ENCODE data around the gene NAV1.

Gene NAV1

DNA sequence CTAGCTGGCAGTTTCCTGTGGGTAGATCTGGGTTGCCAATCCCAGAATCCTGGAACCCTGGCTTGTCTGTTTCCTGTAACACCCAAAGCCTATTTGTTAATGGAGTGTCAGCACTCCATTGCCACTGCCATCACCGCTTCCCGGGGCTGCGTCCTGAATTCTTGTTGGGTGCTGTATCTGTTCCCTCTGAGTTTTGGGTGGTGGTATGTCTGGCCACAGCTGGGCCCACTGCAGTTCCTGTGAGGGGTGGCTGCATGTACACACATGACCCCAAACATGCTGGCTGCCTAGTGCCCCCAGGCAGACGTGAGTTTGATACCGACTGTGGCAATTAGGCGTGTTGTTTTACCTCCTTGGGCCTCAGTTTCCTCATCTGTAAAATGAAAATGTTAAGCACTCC lies 29.3 kb downstream of the NAV1 start:
- TF ChIP-seq CTBP1 (IDR thresholded peaks at IDR 0.05; ENCODE audit: borderline replicate concordance) (no peak), FOXA1 (IDR thresholded peaks at IDR 0.05) (no peak), NFRKB (IDR thresholded peaks at IDR 0.05) (no peak), FOXM1 (IDR thresholded peaks at IDR 0.05; ENCODE audit: borderline replicate concordance) (no peak), ELF4 (IDR thresholded peaks at IDR 0.05) (no peak), SP1 (IDR thresholded peaks at IDR 0.05) (no peak)
- ChIA-PET POLR2A (no interaction called here), CTCF (no interaction called here)
- DNase-seq (ENCODE audit: extremely low spot score) = no peak

DNA sequence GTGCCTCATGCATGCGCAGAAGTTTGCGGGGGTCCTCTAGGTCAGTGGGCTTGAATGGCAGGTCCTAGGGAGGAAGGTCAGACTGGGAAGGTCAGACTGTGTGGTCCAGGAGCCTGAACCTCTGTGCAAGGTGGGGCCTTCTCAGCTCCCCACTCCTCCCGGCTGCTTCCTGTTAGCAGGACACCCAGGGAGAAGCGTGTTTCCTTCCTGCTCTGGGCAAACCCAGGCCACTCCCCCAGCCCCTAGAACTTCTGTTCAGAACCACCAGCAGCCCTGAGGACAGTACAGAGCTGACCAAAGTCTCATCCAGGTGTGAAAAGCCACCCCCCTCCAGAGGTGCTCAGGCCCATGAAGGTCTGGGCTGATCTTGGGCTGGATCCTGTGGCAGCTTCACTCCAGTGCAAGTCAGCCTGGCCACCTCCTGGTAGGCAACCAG lies 29.9 kb downstream of the NAV1 start:
- no peak for TF ChIP-seq L3MBTL2 (conservative IDR thresholded peaks at IDR 0.05)
- TF ChIP-seq TARDBP (IDR thresholded peaks at IDR 0.05) = no peak
- TF ChIP-seq ZNF384 (IDR thresholded peaks at IDR 0.05) = no peak
- no peak for TF ChIP-seq BHLHE40 (IDR thresholded peaks at IDR 0.05; ENCODE audit: borderline replicate concordance)
- ChIA-PET POLR2A (no interaction called here), CTCF (no interaction called here)
- DNase-seq (ENCODE audit: extremely low spot score) = no peak

DNA sequence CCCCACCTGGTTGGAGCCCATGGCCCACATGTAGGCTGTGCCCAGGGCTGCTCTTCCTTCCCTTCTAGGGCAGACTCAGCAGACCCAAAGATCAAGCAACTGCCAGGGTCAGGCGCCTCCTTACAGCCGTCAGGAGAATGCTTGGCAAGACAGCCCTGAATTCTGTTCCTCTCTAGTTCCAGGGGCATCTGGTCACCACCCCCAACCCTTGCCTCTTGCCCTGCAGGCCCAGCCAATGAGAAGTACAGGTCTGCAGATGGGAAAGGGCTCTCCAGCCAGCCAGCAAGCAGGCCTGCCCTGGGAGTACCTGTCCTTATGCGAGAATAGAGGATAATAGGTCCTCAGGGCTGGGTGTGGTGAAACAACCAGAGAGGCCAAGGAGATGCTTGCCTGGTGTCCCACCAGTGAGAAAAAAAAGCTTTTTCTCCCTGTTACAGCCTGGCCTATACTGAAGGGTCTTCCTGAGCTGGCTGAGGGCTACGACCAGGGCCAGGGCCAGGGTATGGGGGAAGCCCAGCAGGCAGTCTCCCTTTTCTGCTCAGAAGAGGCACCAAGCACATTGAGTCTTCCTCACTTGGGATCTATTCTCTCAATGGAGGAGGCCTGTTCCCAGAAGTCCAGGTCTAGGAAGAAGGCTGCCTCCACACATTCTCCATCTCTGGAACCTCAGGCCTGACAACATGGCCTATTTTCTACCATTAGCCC lies 31.4 kb downstream of the NAV1 start:
- TF ChIP-seq NFRKB (IDR thresholded peaks at IDR 0.05) = no peak
- no peak for TF ChIP-seq CTBP1 (IDR thresholded peaks at IDR 0.05; ENCODE audit: borderline replicate concordance)
- TF ChIP-seq L3MBTL2 (conservative IDR thresholded peaks at IDR 0.05) = no peak
- TF ChIP-seq FOXM1 (IDR thresholded peaks at IDR 0.05; ENCODE audit: borderline replicate concordance) = no peak
- TF ChIP-seq ELF4 (IDR thresholded peaks at IDR 0.05) = no peak
- no peak for TF ChIP-seq FOXA1 (IDR thresholded peaks at IDR 0.05)
- no peak for TF ChIP-seq SP1 (IDR thresholded peaks at IDR 0.05)
- TF ChIP-seq, protein P1, sequence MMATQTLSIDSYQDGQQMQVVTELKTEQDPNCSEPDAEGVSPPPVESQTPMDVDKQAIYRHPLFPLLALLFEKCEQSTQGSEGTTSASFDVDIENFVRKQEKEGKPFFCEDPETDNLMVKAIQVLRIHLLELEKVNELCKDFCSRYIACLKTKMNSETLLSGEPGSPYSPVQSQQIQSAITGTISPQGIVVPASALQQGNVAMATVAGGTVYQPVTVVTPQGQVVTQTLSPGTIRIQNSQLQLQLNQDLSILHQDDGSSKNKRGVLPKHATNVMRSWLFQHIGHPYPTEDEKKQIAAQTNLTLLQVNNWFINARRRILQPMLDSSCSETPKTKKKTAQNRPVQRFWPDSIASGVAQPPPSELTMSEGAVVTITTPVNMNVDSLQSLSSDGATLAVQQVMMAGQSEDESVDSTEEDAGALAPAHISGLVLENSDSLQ (IDR thresholded peaks at IDR 0.05) = no peak
- no peak for TF ChIP-seq FOXK2 (IDR thresholded peaks at IDR 0.05)
- no peak for TF ChIP-seq LEF1 (IDR thresholded peaks at IDR 0.05; ENCODE audit: borderline replicate concordance)
- no peak for TF ChIP-seq BHLHE40 (IDR thresholded peaks at IDR 0.05; ENCODE audit: borderline replicate concordance)
- DNase-seq (ENCODE audit: extremely low spot score) = no peak
- ChIA-PET POLR2A (no interaction called here), CTCF (interaction anchor here (1.0 kb wide), 1 partner anchor 139 kb away, joined by 3 read pairs; no protein-coding TSS in a partner anchor)

DNA sequence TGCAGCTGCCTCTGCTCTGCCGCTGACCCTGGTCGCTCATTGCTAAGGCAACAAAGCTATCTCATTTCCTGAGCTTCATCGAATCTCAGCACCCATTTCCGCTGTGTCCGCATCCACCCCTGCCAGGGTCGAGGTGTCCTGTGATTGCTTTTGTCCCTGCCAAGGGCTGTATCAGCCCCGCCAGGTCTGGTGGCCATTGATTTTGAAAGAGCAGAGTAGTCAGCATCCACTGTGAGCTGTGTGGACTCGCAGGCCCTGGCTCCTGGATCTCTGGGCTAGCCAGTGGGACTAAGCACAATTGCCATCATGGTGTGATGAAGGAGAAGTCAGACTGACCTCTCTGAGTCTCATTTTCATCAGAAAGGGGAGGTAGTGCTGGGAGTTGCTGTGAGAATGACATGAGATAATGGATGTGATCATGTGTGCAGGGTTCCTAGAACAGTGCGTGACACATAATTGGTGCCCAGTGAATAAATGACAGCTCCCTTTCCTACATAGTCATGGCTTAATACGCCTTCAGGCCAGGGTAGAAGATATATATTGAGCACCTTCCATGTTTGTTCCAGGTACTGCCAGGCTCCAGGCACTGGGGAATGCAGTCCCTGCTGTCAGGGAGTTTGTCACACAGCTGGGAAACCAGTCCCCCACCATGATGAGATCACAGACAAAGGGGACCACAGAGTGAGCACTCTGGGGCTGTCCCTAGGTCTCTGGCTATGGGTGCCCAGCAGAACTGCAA lies 32.1 kb downstream of the NAV1 start:
- TF ChIP-seq NFRKB (IDR thresholded peaks at IDR 0.05) (no peak), L3MBTL2 (conservative IDR thresholded peaks at IDR 0.05) (no peak), SUZ12 (IDR thresholded peaks at IDR 0.05) (no peak), ELF4 (IDR thresholded peaks at IDR 0.05) (no peak), HDGF (IDR thresholded peaks at IDR 0.05; ENCODE audit: borderline replicate concordance) (no peak), ZNF384 (IDR thresholded peaks at IDR 0.05) (no peak), TARDBP (IDR thresholded peaks at IDR 0.05) (no peak), BHLHE40 (IDR thresholded peaks at IDR 0.05; ENCODE audit: borderline replicate concordance) (no peak), FOXM1 (IDR thresholded peaks at IDR 0.05; ENCODE audit: borderline replicate concordance) (no peak), FOXA1 (IDR thresholded peaks at IDR 0.05) (no peak), CTBP1 (IDR thresholded peaks at IDR 0.05; ENCODE audit: borderline replicate concordance) (no peak), SP1 (IDR thresholded peaks at IDR 0.05) (no peak), ARNT (IDR thresholded peaks at IDR 0.05) (no peak), FOXK2 (IDR thresholded peaks at IDR 0.05) (no peak), LEF1 (IDR thresholded peaks at IDR 0.05; ENCODE audit: borderline replicate concordance) (no peak)
- TF ChIP-seq, protein P1 (IDR thresholded peaks at IDR 0.05) = no peak
- DNase-seq (ENCODE audit: extremely low spot score) = no peak
- ChIA-PET POLR2A (no interaction called here), CTCF (interaction anchor here (1.0 kb wide), 1 partner anchor 138 kb away, joined by 3 read pairs; no protein-coding TSS in a partner anchor)

DNA sequence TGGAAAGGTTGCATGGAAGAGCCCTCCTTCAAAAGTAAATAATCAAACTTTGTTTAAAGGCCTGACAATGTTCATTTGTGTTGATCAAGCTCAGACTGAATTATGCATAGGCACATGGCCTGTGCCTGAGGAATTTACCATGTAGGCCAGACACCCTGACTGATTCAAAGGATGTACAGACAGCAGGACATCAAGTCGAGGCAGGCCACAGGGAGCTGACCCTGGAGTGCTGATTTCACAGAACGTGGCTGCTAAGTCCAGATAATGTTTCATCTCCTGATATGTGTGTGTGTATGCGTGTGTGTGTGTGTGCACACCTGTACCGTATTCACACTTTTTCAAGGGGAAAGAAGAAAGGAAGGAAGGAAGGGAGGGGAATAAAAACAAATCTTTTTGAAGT lies 34.1 kb downstream of the NAV1 start:
- no peak for DNase-seq (ENCODE audit: extremely low spot score)
- ChIA-PET POLR2A (interaction anchor here (0.9 kb wide), 1 partner anchor 20 kb away, joined by 3 read pairs; no protein-coding TSS in a partner anchor), CTCF (no interaction called here)
- TF ChIP-seq SUZ12 (IDR thresholded peaks at IDR 0.05) = no peak

DNA sequence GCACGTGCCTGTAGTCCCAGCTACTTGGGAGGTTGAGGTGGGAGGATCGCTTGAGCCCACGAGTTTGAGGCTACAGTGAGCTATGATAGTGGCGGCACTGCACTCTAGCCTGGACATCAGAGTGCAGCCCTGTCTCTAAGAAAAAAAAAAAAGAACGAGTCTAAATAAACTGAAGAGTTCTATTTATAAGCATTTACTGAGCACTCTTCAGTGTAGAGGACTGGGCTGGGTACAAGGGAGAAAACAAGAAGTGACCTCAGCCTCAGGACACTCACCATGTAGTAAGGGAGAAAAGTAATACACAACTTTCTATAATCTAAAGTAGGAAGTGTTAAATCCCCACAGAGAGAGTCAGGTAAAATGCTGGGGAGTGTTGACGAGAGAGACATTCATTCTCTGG lies 35.0 kb downstream of the NAV1 start:
- DNase-seq (ENCODE audit: extremely low spot score) = no peak
- CTCF ChIA-PET = interaction anchor here (0.6 kb wide), 1 partner anchor 129 kb away, joined by 4 read pairs; no protein-coding TSS in a partner anchor
- POLR2A ChIA-PET = no interaction called here
- TF ChIP-seq LEF1 (IDR thresholded peaks at IDR 0.05; ENCODE audit: borderline replicate concordance) (no peak), FOXA1 (IDR thresholded peaks at IDR 0.05) (no peak), ARNT (IDR thresholded peaks at IDR 0.05) (no peak)

DNA sequence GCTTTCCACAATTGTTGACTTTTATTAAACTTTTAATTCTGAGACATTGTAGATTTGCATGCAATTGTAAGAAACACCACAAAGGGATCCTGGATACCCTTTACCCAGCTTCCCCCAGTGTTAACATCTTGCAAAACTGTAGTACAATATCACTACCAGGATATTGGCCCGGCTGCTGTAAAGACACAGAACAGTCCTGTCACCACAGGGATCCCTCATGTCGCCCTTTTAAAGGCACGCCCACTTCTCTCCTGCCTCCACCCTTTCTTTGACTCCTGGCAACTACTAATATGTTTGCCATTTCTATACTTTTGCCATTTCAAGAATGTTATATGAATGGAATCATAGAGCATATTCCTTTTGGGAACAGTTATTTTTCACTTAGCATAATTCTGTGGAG lies 37.0 kb downstream of the NAV1 start:
- ChIA-PET CTCF (no interaction called here), POLR2A (no interaction called here)
- TF ChIP-seq LEF1 (IDR thresholded peaks at IDR 0.05; ENCODE audit: borderline replicate concordance) = no peak
- TF ChIP-seq NFRKB (IDR thresholded peaks at IDR 0.05) = no peak
- TF ChIP-seq SUZ12 (IDR thresholded peaks at IDR 0.05) = no peak
- TF ChIP-seq, protein P1 (IDR thresholded peaks at IDR 0.05) = no peak
- DNase-seq (ENCODE audit: extremely low spot score) = no peak
